Naive thymus-derived CD8-positive, alpha-beta T cell (primary cell): ENCODE measurements around the gene ANKLE1. TPM values are rescaled to one million over a fixed set of nuclear protein-coding genes. Genes with fewer than 3 reads are reported as not detected.
"Not testable (repeated sequence)": the region's sequence is repeated elsewhere in the genome, so short reads cannot be mapped to it uniquely, and the experiment has no call there.

ENCODE experiments used
- ATAC-seq, 2 donors: fragments of 150-1000 bp; cut with Tn5 transposase in 1 of 2; sonication (Bioruptor Pico), chemical (Tn5 transposase) in 1 of 2; 1 replicate in 1 of 2; 2 replicates in 1 of 2; pipeline ENCODE4 v1.10.0; 2021; ENCODE audit warnings: mild to moderate bottlenecking in 2 of 2, moderate library complexity in 2 of 2
- POLR2A ChIA-PET: fragments of 350-600 bp; sonication (Branson Sonifier 250); formaldehyde crosslinking; loops from one replicate; lab custom pipeline; 2021; ENCODE audit warnings: antibody characterized with exemption; lab: Charles Lee
- DNase-seq, 10 donors: peaks; one replicate each; pipeline versions ENCODE4 v3.0.0 to v3.0.0-alpha.2; 2020 to 2022
- H3K27ac Mint-ChIP-seq, 10 donors: one replicate each; pipeline ENCODE4 v1.8.0; 2020 to 2022; ENCODE audit warnings: mild to moderate bottlenecking in 10 of 10, mixed read lengths in 10 of 10, moderate library complexity in 4 of 10, inconsistent platforms in 1 of 10
- H3K27me3 Mint-ChIP-seq, 5 donors: one replicate each; pipeline ENCODE4 v1.8.0; 2021 to 2022; ENCODE audit warnings: mixed read lengths in 5 of 5
- H3K36me3 Mint-ChIP-seq, 3 donors: one replicate each; pipeline ENCODE4 v1.8.0; 2020 to 2022; ENCODE audit warnings: mixed read lengths in 3 of 3, mild to moderate bottlenecking in 2 of 3, inconsistent platforms in 1 of 3
- H3K4me1 Mint-ChIP-seq, 4 donors: one replicate each; pipeline ENCODE4 v1.8.0; 2021 to 2022; ENCODE audit warnings: mixed read lengths in 4 of 4
- H3K4me3 Mint-ChIP-seq, 10 donors: one replicate each; pipeline ENCODE4 v1.8.0; 2020 to 2022; ENCODE audit warnings: mild to moderate bottlenecking in 10 of 10, mixed read lengths in 10 of 10, moderate library complexity in 6 of 10, inconsistent platforms in 1 of 10
- H3K9me3 Mint-ChIP-seq, 9 donors: one replicate each; pipeline ENCODE4 v1.8.0; 2020 to 2022; ENCODE audit warnings: mixed read lengths in 9 of 9, mild to moderate bottlenecking in 3 of 9, inconsistent platforms in 1 of 9, moderate library complexity in 1 of 9
- polyA plus RNA-seq, 3 donors: library from polyadenylated mRNA; unstranded; fragments of 300-500 nt; fragmentation: Illumina TruSeq; gene quantifications; one replicate each; pipeline ENCODE4 v1.2.3, GENCODE V29; 2021
- total RNA-seq, 8 experiments: library from RNA in 2 of 8; stranded (reverse) in 2 of 8; gene quantifications; one replicate each; pipeline ENCODE4 v1.2.3 and lab custom pipeline; 2021 to 2026

ANKLE1 gene
- total and polyA plus RNA-seq, 5 experiments from 2014 or later, result 0.05 to 3.4 (median 1.4) TPM

GRCh38 chr19:17266975-17267788 lies 14.5 kb upstream of the ANKLE1 start, which contains the start of gene BABAM1:
TSS of gene BABAM1 (plus strand) at chr19:17267443. CDS start at chr19:17268807, 1,364 bp downstream.
- POLR2A ChIA-PET, result interaction anchor here (0.6 to 3.4 kb wide), 14 partner anchors 10 to 182 kb away, joined by 3 to 20 read pairs (median 6); partner anchors contain the start of genes ANKLE1, DDA1, MRPL34 and MVB12A
- peak; percentile 94 to 96 for ATAC-seq
- H3K4me1 Mint-ChIP-seq, result peaks cover 7 to 27% (median 22%) of the 10 kb centered on the region in 4 donors
- H3K4me3 Mint-ChIP-seq, result peak within 1 kb of the TSS; percentile 68 to 90 (median 83)
- peak; percentile 78 to 99 (median 96) for DNase-seq
- H3K9me3 Mint-ChIP-seq, result no peaks in the 10 kb centered on the region
- peaks cover 0 to 25% (median 5%) of the 10 kb centered on the region in 3 donors for H3K36me3 Mint-ChIP-seq
- H3K27me3 Mint-ChIP-seq, result peaks cover 0 to 1% (median 0%) of the 10 kb centered on the region in 5 donors
- peak within 1 kb of the TSS; percentile 38 to 96 (median 78) for H3K27ac Mint-ChIP-seq

DNA sequence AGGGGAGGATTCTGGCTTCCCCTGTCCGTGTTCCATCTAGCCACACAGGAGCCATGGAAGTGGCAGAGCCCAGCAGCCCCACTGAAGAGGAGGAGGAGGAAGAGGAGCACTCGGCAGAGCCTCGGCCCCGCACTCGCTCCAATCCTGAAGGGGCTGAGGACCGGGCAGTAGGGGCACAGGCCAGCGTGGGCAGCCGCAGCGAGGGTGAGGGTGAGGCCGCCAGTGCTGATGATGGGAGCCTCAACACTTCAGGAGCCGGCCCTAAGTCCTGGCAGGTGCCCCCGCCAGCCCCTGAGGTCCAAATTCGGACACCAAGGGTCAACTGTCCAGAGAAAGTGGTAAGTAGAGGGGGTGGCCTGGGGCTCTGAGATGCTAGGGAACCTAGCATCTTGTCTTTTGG lies 12.9 kb upstream of the ANKLE1 start:
- Mint-ChIP-seq H3K9me3 (no peaks in the 10 kb centered on the region), H3K27ac (peak overlapping the region in 1 of 10 donors; percentile 51), H3K36me3 (peaks cover 0 to 34% (median 9%) of the 10 kb centered on the region in 3 donors), H3K4me1 (peaks cover 7 to 27% (median 22%) of the 10 kb centered on the region in 4 donors), H3K4me3 (peak overlapping the region; percentile 24 to 90 (median 56)), H3K27me3 (peaks cover 0 to 1% (median 0%) of the 10 kb centered on the region in 5 donors)
- POLR2A ChIA-PET, result interaction anchor here (0.7 to 3.4 kb wide), 3 partner anchors 36 to 107 kb away, joined by 3 to 17 read pairs (median 16); partner anchors contain the start of genes MRPL34 and USE1
- DNase-seq, result no peak
- ATAC-seq, result no peak

- Mint-ChIP-seq H3K36me3 (peaks cover 0 to 71% (median 21%) of the 10 kb centered on the region in 3 donors), H3K27ac (peak overlapping the region in 1 of 10 donors; percentile 13)
- ATAC-seq, H3K4me3 Mint-ChIP-seq, POLR2A ChIA-PET, H3K27me3 Mint-ChIP-seq, H3K9me3 Mint-ChIP-seq, H3K4me1 Mint-ChIP-seq, DNase-seq: not testable (repeated sequence)
Observed at GRCh38 chr19:17274892-17275291, 6.8 kb upstream of the ANKLE1 start.

- no peak overlapping the region for H3K4me3 Mint-ChIP-seq
Observed at GRCh38 chr19:17275441-17276175, 6.1 kb upstream of the ANKLE1 start.

DNA sequence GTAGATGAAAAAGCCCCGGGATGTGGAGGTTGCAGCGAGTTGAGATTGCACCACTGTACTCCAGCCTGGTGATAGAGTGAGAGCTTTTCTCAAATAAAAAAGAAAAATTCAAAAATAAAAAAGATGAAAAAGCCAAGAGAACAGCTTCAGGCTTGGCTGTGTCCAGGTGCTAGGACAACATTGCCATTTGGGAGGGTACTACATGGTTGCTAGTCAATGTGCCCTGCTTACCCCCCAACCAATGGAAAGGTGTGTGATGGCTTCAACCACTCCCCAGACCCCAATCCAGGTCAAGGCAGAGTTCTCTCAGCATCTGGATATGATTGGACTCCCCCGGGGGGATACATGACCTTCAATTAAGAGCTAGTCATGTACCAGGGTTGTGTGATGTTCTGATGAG lies 2.3 kb upstream of the ANKLE1 start:
- peak overlapping the region in 2 of 10 donors; percentile 10 to 13 for H3K4me3 Mint-ChIP-seq
- POLR2A ChIA-PET, result interaction anchor here (1.3 to 3.9 kb wide), 2 partner anchors 12 to 13 kb away, joined by 6 to 20 read pairs; partner anchors contain the start of gene BABAM1
- ATAC-seq, result no peak
- H3K36me3 Mint-ChIP-seq, result peaks cover 0 to 34% (median 10%) of the 10 kb centered on the region in 3 donors
- H3K9me3 Mint-ChIP-seq, result no peaks in the 10 kb centered on the region
- H3K4me1 Mint-ChIP-seq, result peaks cover 5 to 13% (median 6%) of the 10 kb centered on the region in 4 donors
- H3K27ac Mint-ChIP-seq, result no peak overlapping the region
- no peaks in the 10 kb centered on the region for H3K27me3 Mint-ChIP-seq
- DNase-seq, result no peak

More at GRCh38 chr19:17275441-17276175, 6.1 kb upstream of the ANKLE1 start:
- H3K27ac Mint-ChIP-seq, result no peak overlapping the region
- ATAC-seq, result no peak
- no peaks in the 10 kb centered on the region for H3K9me3 Mint-ChIP-seq
- no peaks in the 10 kb centered on the region for H3K27me3 Mint-ChIP-seq
- DNase-seq, result no peak
- peaks cover 0 to 7% (median 1%) of the 10 kb centered on the region in 4 donors for H3K4me1 Mint-ChIP-seq
- H3K36me3 Mint-ChIP-seq, result peaks cover 0 to 64% (median 21%) of the 10 kb centered on the region in 3 donors
- POLR2A ChIA-PET, result no interaction called here

- Mint-ChIP-seq H3K4me3 (peak overlapping the region; percentile 76 to 91 (median 83)), H3K4me1 (peaks cover 4 to 9% (median 6%) of the 10 kb centered on the region in 4 donors), H3K36me3 (peaks cover 0 to 7% (median under 1%) of the 10 kb centered on the region in 3 donors), H3K9me3 (no peaks in the 10 kb centered on the region), H3K27ac (no peak overlapping the region), H3K27me3 (peaks cover 0 to 2% (median 0%) of the 10 kb centered on the region in 5 donors)
- ATAC-seq, result peak; percentile 91 to 94
- DNase-seq, result peak; percentile 63 to 89 (median 78)
- POLR2A ChIA-PET, result interaction anchor here (1.5 to 3.9 kb wide), 3 partner anchors 10 to 22 kb away, joined by 4 to 20 read pairs (median 5); partner anchors contain the start of gene BABAM1
Observed at GRCh38 chr19:17282488-17283125, 906 bp downstream of the ANKLE1 start.

DNA sequence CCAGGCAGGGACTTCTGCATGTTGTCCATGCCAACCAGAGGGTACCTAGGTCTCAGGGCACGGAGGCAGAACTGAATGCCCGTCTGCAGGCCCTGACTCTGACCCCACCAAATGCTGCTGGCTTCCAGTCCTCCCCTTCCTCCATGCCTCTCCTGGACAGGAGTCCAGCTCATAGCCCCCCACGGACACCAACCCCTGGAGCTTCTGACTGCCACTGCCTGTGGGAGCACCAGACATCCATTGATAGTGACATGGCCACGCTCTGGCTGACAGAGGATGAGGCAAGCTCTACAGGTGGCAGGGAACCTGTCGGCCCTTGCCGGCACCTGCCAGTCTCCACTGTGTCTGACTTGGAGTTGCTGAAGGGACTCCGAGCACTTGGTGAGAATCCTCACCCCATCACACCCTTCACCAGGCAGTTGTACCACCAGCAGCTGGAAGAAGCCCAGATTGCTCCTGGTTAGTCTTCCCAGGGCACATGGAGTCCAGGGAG lies 1.8 kb downstream of the ANKLE1 start:
- Mint-ChIP-seq H3K27ac (peak overlapping the region in 2 of 10 donors; percentile 20 to 43), H3K4me1 (peaks cover 4 to 9% (median 6%) of the 10 kb centered on the region in 4 donors), H3K9me3 (no peaks in the 10 kb centered on the region), H3K36me3 (peaks cover 0 to 3% (median 0%) of the 10 kb centered on the region in 3 donors), H3K4me3 (peak overlapping the region in 7 of 10 donors; percentile 28 to 81 (median 59)), H3K27me3 (peaks cover 0 to 2% (median 1%) of the 10 kb centered on the region in 5 donors)
- DNase-seq, result no peak
- POLR2A ChIA-PET, result interaction anchor here (0.6 kb wide), 1 partner anchor 79 kb away, joined by 4 read pairs; no protein-coding TSS in a partner anchor
- ATAC-seq, result no peak

- H3K27ac Mint-ChIP-seq, result no peak overlapping the region
Observed at GRCh38 chr19:17285415-17286135, 3.9 kb downstream of the ANKLE1 start.

DNA sequence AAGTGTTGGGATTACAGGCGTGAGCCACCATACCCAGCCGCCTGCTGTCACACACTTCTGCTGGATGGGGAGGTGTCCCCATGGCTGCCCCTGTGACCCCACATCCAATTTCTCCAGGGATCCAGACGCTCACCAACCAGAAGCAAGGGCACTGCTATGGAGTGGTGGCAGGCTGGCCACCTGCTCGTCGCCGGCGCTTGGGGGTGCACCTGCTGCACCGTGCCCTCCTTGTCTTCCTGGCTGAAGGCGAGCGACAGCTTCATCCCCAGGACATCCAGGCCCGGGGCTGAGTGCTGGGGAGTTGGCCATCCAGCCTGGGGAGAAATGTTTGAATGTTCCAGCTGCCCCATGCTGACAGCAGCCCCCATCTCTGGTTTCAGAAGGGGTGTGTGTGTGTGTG lies 4.6 kb downstream of the ANKLE1 start:
- ATAC-seq, result no peak
- Mint-ChIP-seq H3K4me3 (no peak overlapping the region), H3K4me1 (peaks cover 4 to 10% (median 6%) of the 10 kb centered on the region in 4 donors), H3K36me3 (no peaks in the 10 kb centered on the region), H3K27me3 (peaks cover 0 to 2% (median 1%) of the 10 kb centered on the region in 5 donors), H3K27ac (no peak overlapping the region), H3K9me3 (no peaks in the 10 kb centered on the region)
- no peak for DNase-seq
- POLR2A ChIA-PET, result no interaction called here

More at GRCh38 chr19:17285415-17286135, 3.9 kb downstream of the ANKLE1 start:
- ATAC-seq, result no peak
- no peak for DNase-seq
- no peaks in the 10 kb centered on the region for H3K9me3 Mint-ChIP-seq
- H3K4me1 Mint-ChIP-seq, result peaks cover 4 to 11% (median 6%) of the 10 kb centered on the region in 4 donors
- no peaks in the 10 kb centered on the region for H3K36me3 Mint-ChIP-seq
- peak overlapping the region in 1 of 10 donors; percentile 60 for H3K4me3 Mint-ChIP-seq
- POLR2A ChIA-PET, result interaction anchor here (0.5 kb wide), 1 partner anchor 20 kb away, joined by 10 read pairs; no protein-coding TSS in a partner anchor
- H3K27me3 Mint-ChIP-seq, result peaks cover 0 to 2% (median 1%) of the 10 kb centered on the region in 5 donors

DNA sequence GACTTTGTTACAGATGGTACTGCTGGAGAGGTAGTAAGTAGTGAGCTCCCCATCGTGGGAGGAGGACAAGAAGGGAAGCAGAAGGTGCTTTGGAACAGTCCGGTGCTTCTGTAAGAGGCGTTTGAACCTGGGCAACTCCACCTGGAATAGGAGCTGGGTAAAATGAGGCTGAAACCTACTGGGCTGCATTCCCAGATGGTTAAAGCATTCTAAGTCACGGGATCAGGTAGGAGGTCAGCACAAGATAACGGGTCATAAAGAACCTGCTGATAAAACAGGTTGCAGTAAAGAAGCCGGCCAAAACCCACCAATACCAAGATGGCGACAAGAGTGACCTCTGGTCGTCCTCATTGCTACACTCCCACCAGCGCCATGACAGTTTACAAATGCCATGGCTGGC lies 5.1 kb downstream of the ANKLE1 start:
- ATAC-seq (no peak), DNase-seq (no peak)
- Mint-ChIP-seq H3K27me3 (peaks cover 0 to 2% (median 1%) of the 10 kb centered on the region in 5 donors), H3K36me3 (no peaks in the 10 kb centered on the region), H3K4me1 (peaks cover 2 to 8% (median 5%) of the 10 kb centered on the region in 4 donors), H3K4me3 (no peak overlapping the region), H3K9me3 (no peaks in the 10 kb centered on the region), H3K27ac (peak overlapping the region in 1 of 10 donors; percentile 73)
- POLR2A ChIA-PET, result no interaction called here

DNA sequence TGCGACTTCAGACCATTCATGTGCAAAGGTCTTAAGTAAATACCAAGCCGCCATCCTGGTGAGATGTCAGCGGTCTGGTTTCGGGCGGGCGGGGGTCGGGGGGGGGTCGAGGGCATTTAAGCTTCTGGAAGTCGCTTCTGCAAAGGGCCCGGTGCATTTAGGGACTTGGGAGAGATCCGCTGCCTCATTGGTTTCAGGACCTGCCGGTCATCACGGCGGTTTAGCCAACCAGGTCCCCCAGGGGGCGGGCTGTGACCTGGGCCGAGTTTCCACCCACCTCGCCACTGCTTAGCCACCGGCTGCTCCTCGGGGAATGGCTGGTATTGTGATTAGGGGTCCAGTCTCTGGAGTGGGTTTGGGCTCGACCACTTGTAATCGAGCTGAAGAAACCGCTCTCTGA lies 7.8 kb downstream of the ANKLE1 start:
- POLR2A ChIA-PET, result interaction anchor here (0.6 to 0.7 kb wide), 2 partner anchors 31 to 223 kb away, joined by 3 read pairs; no protein-coding TSS in a partner anchor
- H3K27ac Mint-ChIP-seq, result no peak overlapping the region
- H3K4me1 Mint-ChIP-seq, result peaks cover 0 to 9% (median 5%) of the 10 kb centered on the region in 4 donors
- H3K9me3 Mint-ChIP-seq, result no peaks in the 10 kb centered on the region
- DNase-seq, result peak in 3 of 10 donors; percentile 17 to 54 (median 31)
- no peak for ATAC-seq
- peaks cover 0 to 2% (median 1%) of the 10 kb centered on the region in 5 donors for H3K27me3 Mint-ChIP-seq
- no peak overlapping the region for H3K4me3 Mint-ChIP-seq
- H3K36me3 Mint-ChIP-seq, result no peaks in the 10 kb centered on the region
